Measurements from ENCODE around the gene AIFM1.

DNA sequence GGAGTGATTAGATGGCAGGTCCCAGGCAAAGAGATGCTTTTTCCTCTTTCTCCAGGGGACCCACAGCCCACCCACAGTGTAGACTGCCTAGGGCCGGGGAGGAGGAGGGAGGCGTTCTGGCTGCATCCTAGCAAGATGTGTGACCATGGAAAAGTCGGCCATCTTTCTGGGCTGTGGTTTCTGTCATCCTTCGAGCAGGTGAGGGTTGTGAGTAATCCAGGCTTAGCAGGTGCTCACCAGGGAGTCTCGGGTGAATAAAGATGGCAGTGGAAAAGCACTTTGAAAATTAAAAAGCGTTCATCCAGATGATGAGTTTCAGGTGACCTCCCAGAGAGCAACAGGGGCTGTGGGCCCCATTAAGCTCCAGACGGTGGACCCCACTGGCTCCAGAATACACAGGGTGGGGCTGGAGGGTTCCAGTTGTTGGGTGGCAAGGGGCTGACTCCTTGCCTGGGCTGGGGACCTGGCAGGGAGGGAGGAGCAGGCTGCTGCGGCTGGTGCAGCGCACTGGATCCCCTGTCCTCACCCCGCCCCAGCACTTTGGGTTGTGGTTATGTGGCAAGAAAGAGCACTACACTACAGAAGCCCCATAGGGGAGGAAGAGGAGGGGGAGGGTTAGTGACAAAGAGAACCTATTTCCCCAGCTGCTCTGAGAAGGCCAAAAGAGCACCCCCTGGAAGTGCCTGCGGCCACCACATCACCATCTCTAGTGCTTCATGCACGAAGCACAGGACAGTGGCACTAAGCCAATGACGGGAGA, 79.0 kb downstream of the AIFM1 start:
- TF ChIP-seq POLR2A (IDR thresholded peaks at IDR 0.05; ENCODE audit: low read depth, low read length): no peak
- TF ChIP-seq, protein P1, sequence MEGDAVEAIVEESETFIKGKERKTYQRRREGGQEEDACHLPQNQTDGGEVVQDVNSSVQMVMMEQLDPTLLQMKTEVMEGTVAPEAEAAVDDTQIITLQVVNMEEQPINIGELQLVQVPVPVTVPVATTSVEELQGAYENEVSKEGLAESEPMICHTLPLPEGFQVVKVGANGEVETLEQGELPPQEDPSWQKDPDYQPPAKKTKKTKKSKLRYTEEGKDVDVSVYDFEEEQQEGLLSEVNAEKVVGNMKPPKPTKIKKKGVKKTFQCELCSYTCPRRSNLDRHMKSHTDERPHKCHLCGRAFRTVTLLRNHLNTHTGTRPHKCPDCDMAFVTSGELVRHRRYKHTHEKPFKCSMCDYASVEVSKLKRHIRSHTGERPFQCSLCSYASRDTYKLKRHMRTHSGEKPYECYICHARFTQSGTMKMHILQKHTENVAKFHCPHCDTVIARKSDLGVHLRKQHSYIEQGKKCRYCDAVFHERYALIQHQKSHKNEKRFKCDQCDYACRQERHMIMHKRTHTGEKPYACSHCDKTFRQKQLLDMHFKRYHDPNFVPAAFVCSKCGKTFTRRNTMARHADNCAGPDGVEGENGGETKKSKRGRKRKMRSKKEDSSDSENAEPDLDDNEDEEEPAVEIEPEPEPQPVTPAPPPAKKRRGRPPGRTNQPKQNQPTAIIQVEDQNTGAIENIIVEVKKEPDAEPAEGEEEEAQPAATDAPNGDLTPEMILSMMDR (IDR thresholded peaks at IDR 0.05; ENCODE audit: extremely low read depth in 1 of 2, insufficient read depth in 1 of 2, low read depth in 1 of 2, low read length in 2 of 2): no peak

Data from endothelial cell of umbilical vein (primary cell).